Liver (tissue), 1 donor: ENCODE data around the gene TEX11.

Experiments
- FOXA2 ChIP-seq: IDR thresholded peaks from 2 replicates; pipeline ENCODE4 v1.6.1; 2016; ENCODE audit warnings: antibody characterized with exemption
- TF ChIP-seq, protein P1 (sequence below): IDR thresholded peaks from 2 replicates; pipeline ENCODE4 v1.6.1; 2016; ENCODE audit warnings: antibody characterized with exemption, mild to moderate bottlenecking

DNA sequence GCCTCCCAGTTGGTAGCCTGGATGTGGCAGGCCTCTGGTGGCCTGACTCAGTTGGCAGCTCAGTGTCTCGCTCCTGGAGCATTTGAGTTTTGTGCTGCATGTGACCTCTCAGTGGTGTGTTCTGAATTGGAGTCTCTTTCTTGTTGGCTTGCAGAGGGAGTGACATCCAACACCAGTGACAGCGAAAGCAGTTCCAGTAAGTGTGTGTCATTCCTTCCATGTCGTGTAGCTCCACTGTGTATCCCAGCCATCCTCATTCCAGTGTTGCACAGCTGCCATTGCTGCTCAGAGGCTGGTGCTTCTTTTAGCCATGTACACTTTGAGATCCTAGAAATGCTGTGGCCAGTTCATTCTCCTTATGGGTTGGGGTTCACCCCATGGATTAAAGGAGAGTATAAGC is 411.5 kb downstream of the TEX11 start:
- TF ChIP-seq, protein P1, sequence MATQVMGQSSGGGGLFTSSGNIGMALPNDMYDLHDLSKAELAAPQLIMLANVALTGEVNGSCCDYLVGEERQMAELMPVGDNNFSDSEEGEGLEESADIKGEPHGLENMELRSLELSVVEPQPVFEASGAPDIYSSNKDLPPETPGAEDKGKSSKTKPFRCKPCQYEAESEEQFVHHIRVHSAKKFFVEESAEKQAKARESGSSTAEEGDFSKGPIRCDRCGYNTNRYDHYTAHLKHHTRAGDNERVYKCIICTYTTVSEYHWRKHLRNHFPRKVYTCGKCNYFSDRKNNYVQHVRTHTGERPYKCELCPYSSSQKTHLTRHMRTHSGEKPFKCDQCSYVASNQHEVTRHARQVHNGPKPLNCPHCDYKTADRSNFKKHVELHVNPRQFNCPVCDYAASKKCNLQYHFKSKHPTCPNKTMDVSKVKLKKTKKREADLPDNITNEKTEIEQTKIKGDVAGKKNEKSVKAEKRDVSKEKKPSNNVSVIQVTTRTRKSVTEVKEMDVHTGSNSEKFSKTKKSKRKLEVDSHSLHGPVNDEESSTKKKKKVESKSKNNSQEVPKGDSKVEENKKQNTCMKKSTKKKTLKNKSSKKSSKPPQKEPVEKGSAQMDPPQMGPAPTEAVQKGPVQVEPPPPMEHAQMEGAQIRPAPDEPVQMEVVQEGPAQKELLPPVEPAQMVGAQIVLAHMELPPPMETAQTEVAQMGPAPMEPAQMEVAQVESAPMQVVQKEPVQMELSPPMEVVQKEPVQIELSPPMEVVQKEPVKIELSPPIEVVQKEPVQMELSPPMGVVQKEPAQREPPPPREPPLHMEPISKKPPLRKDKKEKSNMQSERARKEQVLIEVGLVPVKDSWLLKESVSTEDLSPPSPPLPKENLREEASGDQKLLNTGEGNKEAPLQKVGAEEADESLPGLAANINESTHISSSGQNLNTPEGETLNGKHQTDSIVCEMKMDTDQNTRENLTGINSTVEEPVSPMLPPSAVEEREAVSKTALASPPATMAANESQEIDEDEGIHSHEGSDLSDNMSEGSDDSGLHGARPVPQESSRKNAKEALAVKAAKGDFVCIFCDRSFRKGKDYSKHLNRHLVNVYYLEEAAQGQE: no peak
- no peak for TF ChIP-seq FOXA2
